ENCODE results near the gene MAFG. TPM values are rescaled to one million over a fixed set of nuclear protein-coding genes. Genes with fewer than 3 reads are reported as not detected.
A peak's percentile ranks its signal among the peaks of the same experiment; 100 is the strongest.

The MAFG gene
- total RNA-seq, 4 donors from 2014 or later, result 37.1 to 65.5 (median 51.9) TPM

- intact Hi-C loops (cut with DNase I; ENCODE audit: low total_unique reads) (no loop called here), in situ Hi-C loops (cut with MboI; ENCODE audit: low sequenced_read_pairs in 4 of 4) (no loop called here)
- DNase-seq (no peak), ATAC-seq (no peak)
- no peak overlapping the region for H3K27ac ChIP-seq
- peaks cover 10 to 16% of the 10 kb centered on the region in 2 donors for H3K4me1 ChIP-seq
- H3K36me3 ChIP-seq, result peaks cover 0 to 9% of the 10 kb centered on the region in 2 donors
- H3K9me3 ChIP-seq, result no peaks in the 10 kb centered on the region
- no peak overlapping the region for H3K4me3 ChIP-seq
- TF ChIP-seq CTCF (IDR thresholded peaks at IDR 0.05 in 4 of 5, conservative IDR thresholded peaks at IDR 0.05 in 1 of 5) (no peak), POLR2A (IDR thresholded peaks at IDR 0.05) (no peak)
- H3K27me3 ChIP-seq, result no peaks in the 10 kb centered on the region
Observed at GRCh38 chr17:81904600-81905423, 22.7 kb downstream of the MAFG start.

GRCh38 chr17:81903896-81904599, 23.5 kb downstream of the MAFG start:
- intact Hi-C loops (cut with DNase I; ENCODE audit: low total_unique reads), result no loop called here
- no peaks in the 10 kb centered on the region for H3K9me3 ChIP-seq
- H3K4me1 ChIP-seq, result peaks cover 10 to 14% of the 10 kb centered on the region in 2 donors
- in situ Hi-C loops (cut with MboI; ENCODE audit: low sequenced_read_pairs in 4 of 4), result no loop called here
- no peaks in the 10 kb centered on the region for H3K27me3 ChIP-seq
- H3K36me3 ChIP-seq, result peaks cover 0 to 15% of the 10 kb centered on the region in 2 donors
- ATAC-seq (no peak), DNase-seq (no peak)
- no peak for TF ChIP-seq POLR2A (IDR thresholded peaks at IDR 0.05)
- TF ChIP-seq CTCF (IDR thresholded peaks at IDR 0.05 in 4 of 5, conservative IDR thresholded peaks at IDR 0.05 in 1 of 5), result no peak
- H3K27ac ChIP-seq, result no peak overlapping the region
- H3K4me3 ChIP-seq, result no peak overlapping the region

GRCh38 chr17:81903415-81903831, 24.1 kb downstream of the MAFG start:
- H3K27ac ChIP-seq, result no peak overlapping the region
- no peaks in the 10 kb centered on the region for H3K9me3 ChIP-seq
- no peak for DNase-seq
- ATAC-seq, result no peak
- TF ChIP-seq POLR2A (IDR thresholded peaks at IDR 0.05) (no peak), CTCF (IDR thresholded peaks at IDR 0.05 in 4 of 5, conservative IDR thresholded peaks at IDR 0.05 in 1 of 5) (no peak)
- in situ Hi-C loops (cut with MboI; ENCODE audit: low sequenced_read_pairs in 4 of 4), result no loop called here
- intact Hi-C loops (cut with DNase I; ENCODE audit: low total_unique reads), result no loop called here
- no peaks in the 10 kb centered on the region for H3K27me3 ChIP-seq
- peaks cover 0 to 22% of the 10 kb centered on the region in 2 donors for H3K36me3 ChIP-seq
- peaks cover 10 to 14% of the 10 kb centered on the region in 2 donors for H3K4me1 ChIP-seq
- no peak overlapping the region for H3K4me3 ChIP-seq

GRCh38 chr17:81902653-81903414, 24.7 kb downstream of the MAFG start:
- Histone ChIP-seq H3K36me3 (peaks cover 0 to 27% of the 10 kb centered on the region in 2 donors), H3K4me3 (peak overlapping the region in 2 of 4 donors; percentile 27 to 44), H3K4me1 (peaks cover 10 to 14% of the 10 kb centered on the region in 2 donors), H3K27me3 (no peaks in the 10 kb centered on the region), H3K27ac (no peak overlapping the region), H3K9me3 (no peaks in the 10 kb centered on the region)
- in situ Hi-C loops (cut with MboI; ENCODE audit: low sequenced_read_pairs in 4 of 4), result no loop called here
- TF ChIP-seq CTCF (IDR thresholded peaks at IDR 0.05 in 4 of 5, conservative IDR thresholded peaks at IDR 0.05 in 1 of 5), result no peak
- TF ChIP-seq POLR2A (IDR thresholded peaks at IDR 0.05), result no peak
- intact Hi-C loops (cut with DNase I; ENCODE audit: low total_unique reads), result no loop called here
- ATAC-seq (no peak), DNase-seq (no peak)

All from gastrocnemius medialis (tissue), 4 donors.